ENCODE measurements around the gene CAMSAP1.

CAMSAP1 gene

GRCh38 chr9:135827866-135828580 is 79.3 kb downstream of the CAMSAP1 start:
- DNase-seq, result no peak

- no peak for DNase-seq
These were observed 80.0 kb downstream of the CAMSAP1 start for GRCh38 chr9:135827301-135827700.

GRCh38 chr9:135826188-135826545 is 81.2 kb downstream of the CAMSAP1 start:
- no peak for DNase-seq

- DNase-seq, result no peak
These were observed 81.7 kb downstream of the CAMSAP1 start for GRCh38 chr9:135825435-135826187.

DNA sequence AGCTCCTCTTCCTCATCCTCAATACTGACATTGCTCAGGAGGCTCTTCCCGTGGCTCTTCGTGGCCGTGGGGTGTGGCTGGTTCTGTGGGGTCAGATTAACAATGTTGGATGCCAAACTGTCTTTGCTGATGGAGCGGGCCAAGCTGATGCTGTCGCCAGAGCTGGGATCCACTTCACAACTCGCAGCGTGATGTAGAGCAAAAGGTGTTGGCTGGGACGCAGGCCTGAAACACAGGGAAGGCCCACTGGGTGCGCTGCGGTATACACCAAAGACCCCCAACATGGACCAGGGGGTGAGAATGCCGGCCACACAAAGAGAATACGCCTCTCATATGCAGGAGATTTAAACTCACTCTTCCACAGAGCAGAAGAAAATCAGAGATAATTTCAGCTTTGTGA is 84.3 kb downstream of the CAMSAP1 start:
- no peak for DNase-seq

- DNase-seq, result no peak
These were observed 85.0 kb downstream of the CAMSAP1 start for GRCh38 chr9:135822374-135822755.

DNA sequence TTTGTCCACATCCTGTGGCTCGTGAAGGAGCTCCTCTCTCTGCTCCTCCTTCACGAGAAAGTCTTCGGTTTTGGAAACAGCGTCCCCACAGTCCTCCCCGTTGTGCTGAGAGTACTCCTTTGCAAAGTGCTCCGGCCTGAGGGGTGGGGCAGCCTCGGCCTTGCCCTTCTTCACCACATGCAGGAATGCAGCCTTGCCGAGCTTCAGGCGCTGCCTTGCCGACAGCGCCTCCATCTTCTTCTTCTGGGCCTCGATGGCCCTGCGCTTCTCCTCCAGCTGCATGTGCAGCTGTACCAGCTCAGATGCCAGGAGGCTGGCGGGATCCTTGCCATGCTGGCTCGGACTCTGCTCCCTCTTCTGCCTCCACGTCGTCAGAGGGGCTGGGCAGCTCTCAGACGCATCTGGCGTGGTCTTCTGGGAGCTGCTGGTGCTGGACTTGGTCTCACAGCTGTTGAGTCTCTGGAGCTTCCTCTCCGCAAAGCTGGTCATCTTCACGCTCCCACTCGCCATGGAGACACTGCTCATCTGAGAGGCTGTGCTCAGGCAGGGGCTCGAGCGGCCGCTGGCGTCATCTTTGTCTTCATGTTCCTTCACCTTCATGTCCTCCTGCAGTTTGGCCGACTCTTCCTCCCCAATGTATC is 85.5 kb downstream of the CAMSAP1 start:
- no peak for DNase-seq

DNA sequence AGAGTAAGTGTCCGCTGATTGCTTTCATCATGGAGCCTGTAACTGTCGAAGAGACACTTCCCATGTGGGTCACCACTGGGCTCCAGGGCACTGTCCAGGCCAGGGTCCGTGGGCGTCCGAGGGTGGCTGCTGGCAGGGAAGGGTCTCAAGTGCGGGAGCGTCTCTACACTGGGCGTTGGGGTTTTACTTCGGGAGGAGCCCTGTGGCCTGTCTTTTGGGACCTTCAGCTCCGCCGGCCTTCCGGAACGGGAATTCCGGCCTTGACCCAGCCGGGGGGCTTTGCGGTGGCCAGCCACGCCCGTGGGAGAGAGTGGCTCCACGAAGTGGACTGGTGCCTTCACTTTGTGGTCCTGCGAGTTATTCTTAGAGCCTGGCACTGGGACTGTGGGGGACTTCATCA is 86.2 kb downstream of the CAMSAP1 start:
- DNase-seq, result no peak

DNA sequence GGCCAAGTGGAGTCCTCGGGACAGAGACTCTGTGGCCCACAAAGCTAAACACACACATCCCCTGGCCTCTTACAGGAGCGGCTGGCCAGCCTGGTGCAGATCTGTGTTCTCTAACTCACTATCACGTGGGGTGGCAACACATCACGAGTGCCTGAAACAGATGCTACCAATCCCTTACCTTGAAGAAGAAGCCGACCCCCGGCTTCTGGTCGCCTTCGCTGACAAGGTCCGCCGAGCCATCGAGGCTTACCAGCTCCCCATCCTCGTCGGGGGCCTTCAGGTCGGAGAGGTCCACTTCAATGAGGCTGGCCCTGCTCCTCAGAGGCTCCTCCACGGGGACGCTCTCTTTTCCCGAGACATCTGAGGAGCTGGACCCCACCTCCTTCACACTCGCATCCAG is 86.7 kb downstream of the CAMSAP1 start:
- DNase-seq, result no peak

- DNase-seq, result no peak
These were observed 87.4 kb downstream of the CAMSAP1 start for GRCh38 chr9:135819905-135820304.

GRCh38 chr9:135818718-135819475 is 88.4 kb downstream of the CAMSAP1 start:
- no peak for DNase-seq

GRCh38 chr9:135817951-135818717 is 89.2 kb downstream of the CAMSAP1 start:
- no peak for DNase-seq

GRCh38 chr9:135816651-135816970 is 90.7 kb downstream of the CAMSAP1 start:
- DNase-seq, result no peak

DNA sequence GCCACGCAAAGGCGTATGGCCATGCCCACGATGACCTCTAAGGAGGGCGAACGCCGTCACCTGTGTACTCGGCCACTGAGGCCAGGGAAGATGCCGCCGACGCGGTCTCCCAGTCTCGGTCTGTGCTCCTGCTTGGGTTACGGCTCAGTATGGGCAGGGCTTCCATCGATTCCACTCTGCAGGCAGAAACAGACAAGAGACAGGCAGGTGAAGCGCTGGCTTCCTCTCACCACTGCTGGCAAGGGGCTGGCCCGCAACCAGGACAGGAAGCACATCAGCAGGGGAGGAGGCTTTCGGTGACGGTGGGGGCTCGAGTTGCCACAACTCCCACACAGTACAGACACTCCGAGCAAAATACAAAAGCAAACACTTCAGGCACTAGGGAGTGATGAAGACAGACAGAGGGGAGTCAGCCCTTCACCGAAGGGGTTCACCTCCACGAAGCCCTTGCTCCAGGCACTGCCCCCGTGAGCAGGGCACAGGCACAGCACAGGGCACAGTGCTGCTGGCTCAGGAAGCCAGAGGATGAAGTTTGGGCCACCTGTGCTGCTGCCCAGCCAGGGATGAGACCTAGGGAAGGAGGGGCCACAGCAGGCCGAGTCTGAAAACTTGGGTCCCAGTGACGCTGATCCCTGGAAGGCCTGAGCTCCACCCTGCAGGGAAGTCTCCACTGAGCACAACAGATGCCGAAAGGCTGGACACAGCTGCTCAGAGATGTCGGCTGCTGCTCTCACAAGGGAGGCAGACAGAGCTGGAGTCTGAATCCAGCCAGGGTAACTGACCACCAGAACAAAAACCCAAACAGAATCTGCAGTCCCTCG is 91.3 kb downstream of the CAMSAP1 start:
- no peak for DNase-seq

DNA sequence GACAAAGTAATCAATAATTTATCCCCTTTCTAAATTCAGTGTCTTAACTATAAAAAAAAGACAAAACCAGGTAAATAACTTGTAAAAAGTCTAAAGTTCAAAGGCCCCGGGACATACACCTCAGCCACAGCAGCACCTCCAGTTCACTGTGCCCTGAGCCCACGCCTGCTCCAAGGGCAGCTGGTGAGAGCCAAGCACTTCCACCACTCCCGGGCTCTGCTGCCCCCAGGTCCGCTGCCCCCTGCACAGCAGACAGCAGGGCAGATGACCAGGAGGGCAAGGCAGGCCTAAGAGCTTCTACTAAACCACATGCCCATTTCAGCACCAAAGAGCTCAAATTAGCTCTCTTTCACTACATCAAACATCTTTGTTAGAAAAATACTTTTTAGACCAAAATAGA is 91.9 kb downstream of the CAMSAP1 start:
- no peak for DNase-seq

DNA sequence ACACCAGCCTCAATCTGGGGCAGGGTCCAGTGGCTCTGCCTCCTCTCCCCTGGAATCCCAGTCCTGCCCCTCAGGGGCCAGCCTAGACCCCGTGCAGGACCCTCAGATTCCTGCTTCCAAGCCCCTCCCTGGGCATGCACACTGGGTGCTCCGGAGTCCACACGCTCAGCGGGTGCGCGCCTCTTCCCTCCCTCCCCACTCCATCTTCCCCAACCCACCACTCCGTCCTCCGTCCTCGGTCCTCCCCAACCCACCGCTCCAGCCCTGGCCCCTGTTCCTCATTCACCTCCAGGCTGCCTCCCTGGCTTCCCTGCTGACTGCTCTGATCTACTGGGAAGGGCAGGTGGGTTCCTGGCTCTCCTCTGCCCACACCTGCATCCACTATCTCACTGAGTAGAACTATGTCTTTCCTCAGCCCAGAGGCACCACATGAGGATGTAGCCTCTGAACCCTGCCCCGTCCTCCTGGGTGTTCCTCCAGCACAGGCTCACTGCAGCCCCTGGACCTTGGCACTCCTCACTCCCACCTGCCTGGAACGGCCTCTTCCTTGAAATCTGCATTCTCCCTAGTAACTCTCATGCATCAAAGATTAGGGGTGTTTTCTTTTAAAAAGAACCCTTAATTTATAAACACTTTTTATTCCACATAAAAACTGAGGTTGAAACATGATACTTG is 92.8 kb downstream of the CAMSAP1 start:
- DNase-seq, result no peak

DNA sequence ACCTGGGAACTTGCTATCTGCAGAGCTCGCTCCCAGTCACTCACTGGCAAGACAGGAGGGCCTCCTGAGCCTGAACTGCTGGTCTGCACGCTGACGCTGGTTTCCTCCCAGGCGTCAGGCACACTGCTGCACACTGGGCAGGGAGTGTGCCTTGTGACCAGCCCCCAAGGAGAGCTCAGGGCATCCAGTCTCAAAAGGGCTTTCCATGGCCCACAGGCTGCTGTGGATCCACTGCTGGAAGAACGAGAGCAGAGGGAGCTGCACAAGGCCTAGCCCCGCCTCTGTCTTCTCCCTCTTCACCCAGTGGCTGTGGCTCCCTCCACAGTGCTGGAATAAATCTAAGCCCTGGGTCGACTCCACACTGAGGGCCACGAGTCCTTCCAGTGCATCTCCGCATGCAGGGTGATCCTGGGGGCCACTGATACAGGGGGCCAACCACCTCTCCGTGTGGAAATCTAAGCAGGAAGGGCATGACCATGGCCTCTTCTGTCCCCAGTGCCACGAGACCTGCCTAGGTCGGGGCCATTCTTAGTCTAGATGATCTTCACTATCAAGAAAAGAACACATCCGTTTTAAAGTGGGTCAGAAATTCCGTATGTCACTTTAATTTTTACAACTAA is 93.6 kb downstream of the CAMSAP1 start:
- no peak for DNase-seq

DNA sequence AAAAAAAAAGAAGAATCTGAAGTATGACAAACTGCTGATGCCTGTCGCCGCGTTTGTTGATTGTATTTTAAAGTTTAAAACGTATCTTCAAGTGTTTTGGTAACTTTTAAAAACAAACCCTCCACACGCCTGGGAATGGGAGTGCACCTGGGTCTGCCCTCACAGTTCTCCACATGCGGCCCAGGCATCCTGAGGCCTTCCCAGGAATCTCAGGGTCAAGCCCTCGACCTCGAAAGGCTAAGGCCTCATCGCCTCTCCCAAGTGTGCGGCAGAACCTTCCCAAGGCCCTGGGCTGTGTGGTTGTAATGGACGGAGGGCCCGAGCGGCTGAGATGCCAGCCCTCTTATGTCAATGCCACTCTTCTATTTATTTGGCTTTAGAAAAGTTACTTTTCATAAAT is 94.4 kb downstream of the CAMSAP1 start:
- no peak for DNase-seq

- no peak for DNase-seq
These were observed 95.5 kb downstream of the CAMSAP1 start for GRCh38 chr9:135811801-135812200.

GRCh38 chr9:135810806-135811575 is 96.4 kb downstream of the CAMSAP1 start:
- no peak for DNase-seq
